Measurements from ENCODE around the gene PTPRJ. TPM values are rescaled to one million over a fixed set of nuclear protein-coding genes. Genes with fewer than 3 reads are reported as not detected.

Gene PTPRJ
- total RNA-seq, 2 experiments from 2014 or later = 74.3 to 80.5 TPM

- Mint-ChIP-seq H3K9me3 (ENCODE audit: low read depth) (no peaks in the 10 kb centered on the region), H3K4me1 (peaks cover 89% of the 10 kb centered on the region), H3K27ac (peak overlapping the region; percentile 99), H3K4me3 (peak overlapping the region; percentile 55), H3K36me3 (peaks cover 17% of the 10 kb centered on the region), H3K27me3 (no peaks in the 10 kb centered on the region)
- CTCF ChIA-PET = interaction anchor here (0.7 to 5.6 kb wide), 5 partner anchors 9 to 105 kb away, joined by 3 to 31 read pairs (median 19); no protein-coding TSS in a partner anchor
- ATAC-seq (no peak), DNase-seq (no peak)
Measured at GRCh38 chr11:48004456-48004855, 24.1 kb downstream of the PTPRJ start.

- H3K27me3 Mint-ChIP-seq = no peaks in the 10 kb centered on the region
- peaks cover 17% of the 10 kb centered on the region for H3K36me3 Mint-ChIP-seq
- H3K9me3 Mint-ChIP-seq (ENCODE audit: low read depth) = no peaks in the 10 kb centered on the region
- CTCF ChIA-PET = interaction anchor here (1.0 to 5.6 kb wide), 6 partner anchors 9 to 71 kb away, joined by 5 to 31 read pairs (median 17); no protein-coding TSS in a partner anchor
- H3K4me1 Mint-ChIP-seq = peaks cover 87% of the 10 kb centered on the region
- peak overlapping the region; percentile 65 for H3K4me3 Mint-ChIP-seq
- H3K27ac Mint-ChIP-seq = peak overlapping the region; percentile 99
- no peak for DNase-seq
- ATAC-seq = no peak
Measured at GRCh38 chr11:48005136-48005535, 24.8 kb downstream of the PTPRJ start.

DNA sequence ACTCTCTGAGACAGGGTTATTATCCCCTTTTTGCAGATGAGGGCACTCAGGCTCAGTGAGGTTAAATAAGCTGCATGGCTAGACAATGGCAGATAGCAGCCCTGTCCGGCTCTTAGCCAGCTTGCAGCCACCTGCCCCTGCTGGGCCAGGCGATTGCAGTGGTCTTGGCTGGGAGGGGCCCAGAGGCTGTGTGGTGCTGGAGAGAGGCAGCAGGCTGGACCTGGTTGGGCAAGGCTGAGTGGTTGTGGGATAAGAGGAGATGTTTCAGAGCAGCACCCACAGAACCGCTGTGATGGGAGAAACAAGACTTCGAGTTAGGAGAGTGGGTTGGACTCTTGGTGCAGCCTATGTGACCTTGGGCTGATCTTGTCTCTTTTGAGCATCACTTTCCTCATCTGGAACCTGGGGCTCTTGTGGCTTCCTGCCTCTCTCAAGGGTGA, 25.5 kb downstream of the PTPRJ start:
- Mint-ChIP-seq H3K4me3 (peak overlapping the region; percentile 65), H3K4me1 (peaks cover 83% of the 10 kb centered on the region), H3K9me3 (ENCODE audit: low read depth) (no peaks in the 10 kb centered on the region), H3K27ac (peak overlapping the region; percentile 99), H3K27me3 (no peaks in the 10 kb centered on the region), H3K36me3 (peaks cover 18% of the 10 kb centered on the region)
- ATAC-seq = peak; percentile 2
- DNase-seq = peak; percentile 69
- CTCF ChIA-PET = interaction anchor here (1.0 to 5.6 kb wide), 8 partner anchors 8 to 71 kb away, joined by 3 to 31 read pairs (median 11); no protein-coding TSS in a partner anchor

- Mint-ChIP-seq H3K4me1 (peaks cover 83% of the 10 kb centered on the region), H3K27ac (peak overlapping the region; percentile 99), H3K27me3 (no peaks in the 10 kb centered on the region), H3K9me3 (ENCODE audit: low read depth) (no peaks in the 10 kb centered on the region), H3K4me3 (peak overlapping the region; percentile 65), H3K36me3 (peaks cover 16% of the 10 kb centered on the region)
- CTCF ChIA-PET = interaction anchor here (0.8 to 4.7 kb wide), 9 partner anchors 11 to 103 kb away, joined by 3 to 30 read pairs (median 5); no protein-coding TSS in a partner anchor
- ATAC-seq (peak; percentile 46), DNase-seq (peak; percentile 77)
Measured at GRCh38 chr11:48006301-48006992, 26.1 kb downstream of the PTPRJ start.

- CTCF ChIA-PET = interaction anchor here (2.8 kb wide), 1 partner anchor 10 kb away, joined by 15 read pairs; no protein-coding TSS in a partner anchor
- H3K9me3 Mint-ChIP-seq (ENCODE audit: low read depth) = no peaks in the 10 kb centered on the region
- H3K27ac Mint-ChIP-seq = peak overlapping the region; percentile 99
- ATAC-seq (no peak), DNase-seq (no peak)
- H3K27me3 Mint-ChIP-seq = no peaks in the 10 kb centered on the region
- peaks cover 15% of the 10 kb centered on the region for H3K36me3 Mint-ChIP-seq
- H3K4me1 Mint-ChIP-seq = peaks cover 84% of the 10 kb centered on the region
- H3K4me3 Mint-ChIP-seq = no peak overlapping the region
Measured at GRCh38 chr11:48007677-48008076, 27.3 kb downstream of the PTPRJ start.

GRCh38 chr11:48008951-48009270, 28.6 kb downstream of the PTPRJ start:
- ATAC-seq = peak; percentile 11
- Mint-ChIP-seq H3K9me3 (ENCODE audit: low read depth) (no peaks in the 10 kb centered on the region), H3K27me3 (no peaks in the 10 kb centered on the region), H3K4me1 (peaks cover 89% of the 10 kb centered on the region), H3K27ac (peak overlapping the region; percentile 99), H3K4me3 (peak overlapping the region; percentile 49), H3K36me3 (peaks cover 17% of the 10 kb centered on the region)
- CTCF ChIA-PET = interaction anchor here (1.1 to 2.0 kb wide), 6 partner anchors 25 to 100 kb away, joined by 3 to 6 read pairs (median 4); no protein-coding TSS in a partner anchor
- peak; percentile 82 for DNase-seq

GRCh38 chr11:48011102-48011797, 30.9 kb downstream of the PTPRJ start:
- ATAC-seq (peak; percentile 3), DNase-seq (no peak)
- H3K36me3 Mint-ChIP-seq = peaks cover 23% of the 10 kb centered on the region
- H3K9me3 Mint-ChIP-seq (ENCODE audit: low read depth) = no peaks in the 10 kb centered on the region
- H3K4me1 Mint-ChIP-seq = peaks cover 87% of the 10 kb centered on the region
- H3K27ac Mint-ChIP-seq = peak overlapping the region; percentile 98
- peak overlapping the region; percentile 49 for H3K4me3 Mint-ChIP-seq
- CTCF ChIA-PET = interaction anchor here (1.1 to 4.3 kb wide), 3 partner anchors 8 to 45 kb away, joined by 3 to 31 read pairs (median 5); no protein-coding TSS in a partner anchor
- no peaks in the 10 kb centered on the region for H3K27me3 Mint-ChIP-seq

- peak overlapping the region; percentile 98 for H3K27ac Mint-ChIP-seq
- no peaks in the 10 kb centered on the region for H3K9me3 Mint-ChIP-seq (ENCODE audit: low read depth)
- H3K4me3 Mint-ChIP-seq = peak overlapping the region; percentile 49
- H3K4me1 Mint-ChIP-seq = peaks cover 86% of the 10 kb centered on the region
- H3K27me3 Mint-ChIP-seq = no peaks in the 10 kb centered on the region
- DNase-seq (peak; percentile 85), ATAC-seq (peak; percentile 57)
- H3K36me3 Mint-ChIP-seq = peaks cover 23% of the 10 kb centered on the region
- CTCF ChIA-PET = interaction anchor here (0.9 to 4.3 kb wide), 12 partner anchors 9 to 180 kb away, joined by 3 to 31 read pairs (median 4); no protein-coding TSS in a partner anchor
Measured at GRCh38 chr11:48011798-48012391, 31.5 kb downstream of the PTPRJ start.

DNA sequence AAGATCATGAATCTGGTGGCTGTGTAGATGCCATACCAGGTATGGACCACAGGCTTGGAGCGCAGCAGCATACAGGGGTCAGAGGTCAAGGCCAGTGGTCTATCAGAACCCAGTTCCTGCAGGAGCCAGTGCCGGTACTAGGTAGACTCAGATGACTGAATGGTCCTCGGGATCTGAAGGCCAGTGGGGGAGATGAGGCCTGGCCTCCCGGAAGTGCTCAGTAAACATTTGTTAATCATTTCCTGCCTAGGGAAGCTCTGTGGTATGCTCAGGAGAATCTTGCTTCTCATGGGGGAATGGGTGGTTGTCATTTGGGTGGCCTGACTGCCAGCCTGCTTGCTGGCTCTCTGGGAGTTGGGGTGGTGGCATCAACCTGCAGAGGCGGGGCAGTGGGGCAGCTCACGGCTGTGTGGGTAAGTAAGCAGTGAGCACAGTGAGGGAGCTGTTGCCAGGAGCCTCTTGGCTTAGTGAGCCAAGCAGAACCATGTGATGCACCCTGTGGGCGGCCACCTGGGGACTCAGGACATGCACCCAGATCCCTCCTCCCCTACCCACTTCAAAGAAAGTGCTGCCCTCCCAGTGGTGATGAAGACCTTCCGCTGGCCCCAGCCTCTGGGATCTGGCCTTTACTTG, 33.0 kb downstream of the PTPRJ start:
- peak; percentile 52 for ATAC-seq
- Mint-ChIP-seq H3K4me1 (peaks cover 90% of the 10 kb centered on the region), H3K4me3 (peak overlapping the region; percentile 49), H3K9me3 (ENCODE audit: low read depth) (no peaks in the 10 kb centered on the region), H3K27ac (peak overlapping the region; percentile 98), H3K27me3 (no peaks in the 10 kb centered on the region), H3K36me3 (peaks cover 20% of the 10 kb centered on the region)
- CTCF ChIA-PET = interaction anchor here (0.8 to 4.3 kb wide), 11 partner anchors 10 to 97 kb away, joined by 3 to 31 read pairs (median 3); no protein-coding TSS in a partner anchor
- DNase-seq = peak; percentile 84

DNA sequence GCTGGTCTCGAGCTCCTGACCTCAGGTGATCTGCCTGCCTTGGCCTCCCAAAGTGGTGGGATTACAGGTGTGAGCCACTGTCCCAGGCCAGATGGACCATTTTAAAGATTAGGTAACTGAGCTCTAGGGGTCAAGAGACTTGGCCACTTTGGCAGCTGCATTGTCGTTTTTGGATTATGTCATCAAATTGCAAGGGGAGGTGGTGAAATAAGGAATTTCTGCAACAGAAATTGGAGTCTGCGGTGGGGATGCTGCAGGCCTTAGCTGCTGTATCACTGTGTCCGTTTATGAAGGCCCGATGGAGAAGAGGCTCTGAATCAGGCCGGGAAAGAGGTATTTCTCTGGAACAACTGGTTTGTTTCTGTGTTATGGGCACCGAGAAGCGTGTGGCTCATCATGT, 34.6 kb downstream of the PTPRJ start:
- DNase-seq = no peak
- Mint-ChIP-seq H3K27ac (peak overlapping the region; percentile 66), H3K27me3 (no peaks in the 10 kb centered on the region), H3K36me3 (peaks cover 21% of the 10 kb centered on the region), H3K4me3 (peak overlapping the region; percentile 32), H3K9me3 (ENCODE audit: low read depth) (no peaks in the 10 kb centered on the region), H3K4me1 (peaks cover 91% of the 10 kb centered on the region)
- CTCF ChIA-PET = interaction anchor here (0.8 to 4.3 kb wide), 3 partner anchors 12 to 41 kb away, joined by 3 to 31 read pairs (median 21); no protein-coding TSS in a partner anchor
- no peak for ATAC-seq

- H3K4me3 Mint-ChIP-seq = peak overlapping the region; percentile 46
- CTCF ChIA-PET = interaction anchor here (1.2 to 3.1 kb wide), 8 partner anchors 10 to 83 kb away, joined by 3 to 15 read pairs (median 3); no protein-coding TSS in a partner anchor
- peak overlapping the region; percentile 85 for H3K27ac Mint-ChIP-seq
- peaks cover 32% of the 10 kb centered on the region for H3K36me3 Mint-ChIP-seq
- ATAC-seq (peak; percentile 29), DNase-seq (peak; percentile 82)
- no peaks in the 10 kb centered on the region for H3K27me3 Mint-ChIP-seq
- H3K4me1 Mint-ChIP-seq = peaks cover 89% of the 10 kb centered on the region
- H3K9me3 Mint-ChIP-seq (ENCODE audit: low read depth) = no peaks in the 10 kb centered on the region
Measured at GRCh38 chr11:48017105-48017830, 36.9 kb downstream of the PTPRJ start.

Measured in activated CD8-positive, alpha-beta memory T cell treated with anti-CD3 and anti-CD28 coated beads, Interleukin-2, amount 10 ng/mL, durations not matched to agents 7 days and 5 days (primary cell).